Measurements from ENCODE around the gene MAP1B. TPM values are rescaled to one million over a fixed set of nuclear protein-coding genes. Genes with fewer than 3 reads are reported as not detected.

MAP1B gene
- total RNA-seq, 2 donors from 2014 or later: 87.9 to 93.3 TPM

GRCh38 chr5:72197393-72197792, 90.1 kb downstream of the MAP1B start:
- TF ChIP-seq, protein P1, sequence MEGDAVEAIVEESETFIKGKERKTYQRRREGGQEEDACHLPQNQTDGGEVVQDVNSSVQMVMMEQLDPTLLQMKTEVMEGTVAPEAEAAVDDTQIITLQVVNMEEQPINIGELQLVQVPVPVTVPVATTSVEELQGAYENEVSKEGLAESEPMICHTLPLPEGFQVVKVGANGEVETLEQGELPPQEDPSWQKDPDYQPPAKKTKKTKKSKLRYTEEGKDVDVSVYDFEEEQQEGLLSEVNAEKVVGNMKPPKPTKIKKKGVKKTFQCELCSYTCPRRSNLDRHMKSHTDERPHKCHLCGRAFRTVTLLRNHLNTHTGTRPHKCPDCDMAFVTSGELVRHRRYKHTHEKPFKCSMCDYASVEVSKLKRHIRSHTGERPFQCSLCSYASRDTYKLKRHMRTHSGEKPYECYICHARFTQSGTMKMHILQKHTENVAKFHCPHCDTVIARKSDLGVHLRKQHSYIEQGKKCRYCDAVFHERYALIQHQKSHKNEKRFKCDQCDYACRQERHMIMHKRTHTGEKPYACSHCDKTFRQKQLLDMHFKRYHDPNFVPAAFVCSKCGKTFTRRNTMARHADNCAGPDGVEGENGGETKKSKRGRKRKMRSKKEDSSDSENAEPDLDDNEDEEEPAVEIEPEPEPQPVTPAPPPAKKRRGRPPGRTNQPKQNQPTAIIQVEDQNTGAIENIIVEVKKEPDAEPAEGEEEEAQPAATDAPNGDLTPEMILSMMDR (conservative IDR thresholded peaks at IDR 0.05): no peak
- H3K4me3 Mint-ChIP-seq: no peak overlapping the region
- H3K9me3 ChIP-seq (ENCODE audit: control insufficient read depth, low read length): no peaks in the 10 kb centered on the region
- H3K9me3 Mint-ChIP-seq: no peaks in the 10 kb centered on the region
- peaks cover 99% of the 10 kb centered on the region for H3K36me3 ChIP-seq (ENCODE audit: control insufficient read depth, insufficient read depth, low read length)
- H3K27me3 Mint-ChIP-seq (ENCODE audit: insufficient read depth): no peaks in the 10 kb centered on the region
- H3K4me1 Mint-ChIP-seq: no peaks in the 10 kb centered on the region
- H3K27me3 ChIP-seq (ENCODE audit: control insufficient read depth, insufficient read depth, low read length, poor library complexity, severe bottlenecking): no peaks in the 10 kb centered on the region
- H3K36me3 Mint-ChIP-seq (ENCODE audit: low read depth): peaks cover 80% of the 10 kb centered on the region
- no peaks in the 10 kb centered on the region for H3K4me1 ChIP-seq (ENCODE audit: control insufficient read depth, insufficient read depth, low read length)
- 96 to 97% methylated on average over 5 of the region's 5 CpGs for WGBS, 2 experiments (ENCODE audit: insufficient coverage in 1 of 2, insufficient read length in 1 of 2)
- H3K4me3 ChIP-seq (ENCODE audit: low read length): no peak overlapping the region
- no peak overlapping the region for H3K9ac ChIP-seq (ENCODE audit: extremely low read depth, low read length, poor library complexity, severe bottlenecking)
- no peak overlapping the region for H3K27ac ChIP-seq (ENCODE audit: low read depth, low read length)
- no peak for DNase-seq
- no peak overlapping the region for H3K27ac Mint-ChIP-seq

- 89 to 95% methylated on average over 3 to 15 of the region's 15 CpGs for WGBS, 2 experiments (ENCODE audit: insufficient coverage in 1 of 2, insufficient read length in 1 of 2)
- peaks cover 99% of the 10 kb centered on the region for H3K36me3 ChIP-seq (ENCODE audit: control insufficient read depth, insufficient read depth, low read length)
- no peaks in the 10 kb centered on the region for H3K27me3 Mint-ChIP-seq (ENCODE audit: insufficient read depth)
Measured at GRCh38 chr5:72199681-72200080, 92.4 kb downstream of the MAP1B start.

DNA sequence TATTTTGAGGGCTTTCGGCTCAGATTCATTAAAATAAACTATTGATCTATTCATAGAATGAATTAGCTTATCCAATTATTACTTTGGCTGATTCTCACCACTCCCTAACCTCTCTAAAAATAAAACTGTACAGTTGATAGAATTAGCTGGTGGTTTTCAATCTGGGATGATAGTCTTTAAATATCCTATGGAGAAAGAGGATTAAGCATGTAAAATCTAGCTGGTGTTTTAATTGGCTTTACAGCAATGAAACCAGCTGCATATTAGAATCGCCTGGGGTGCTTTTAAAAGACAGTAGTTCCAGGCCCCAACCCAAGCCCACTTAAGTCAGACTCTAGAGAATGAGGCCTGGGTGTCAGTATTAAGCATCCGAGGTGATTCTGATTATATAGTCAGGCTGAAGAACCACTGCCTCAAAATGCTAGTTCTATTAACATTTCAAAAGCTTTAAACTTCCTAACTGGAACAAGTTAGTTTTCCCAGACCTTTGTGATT, 95.1 kb downstream of the MAP1B start:
- TF ChIP-seq, protein P1 (conservative IDR thresholded peaks at IDR 0.05): no peak
- Histone ChIP-seq H3K36me3 (ENCODE audit: control insufficient read depth, insufficient read depth, low read length) (peaks cover 99% of the 10 kb centered on the region), H3K4me3 (ENCODE audit: low read length) (no peak overlapping the region), H3K27ac (ENCODE audit: low read depth, low read length) (no peak overlapping the region), H3K27me3 (ENCODE audit: control insufficient read depth, insufficient read depth, low read length, poor library complexity, severe bottlenecking) (no peaks in the 10 kb centered on the region), H3K9me3 (ENCODE audit: control insufficient read depth, low read length) (no peaks in the 10 kb centered on the region), H3K4me1 (ENCODE audit: control insufficient read depth, insufficient read depth, low read length) (no peaks in the 10 kb centered on the region), H3K9ac (ENCODE audit: extremely low read depth, low read length, poor library complexity, severe bottlenecking) (no peak overlapping the region)
- no peak for DNase-seq
- H3K4me1 Mint-ChIP-seq: no peaks in the 10 kb centered on the region
- H3K27ac Mint-ChIP-seq: no peak overlapping the region
- peaks cover 83% of the 10 kb centered on the region for H3K36me3 Mint-ChIP-seq (ENCODE audit: low read depth)
- WGBS, 2 experiments (ENCODE audit: insufficient coverage in 1 of 2, insufficient read length in 1 of 2): 96 to 100% methylated on average over 1 to 3 of the region's 3 CpGs
- no peaks in the 10 kb centered on the region for H3K9me3 Mint-ChIP-seq
- H3K27me3 Mint-ChIP-seq (ENCODE audit: insufficient read depth): no peaks in the 10 kb centered on the region
- no peak overlapping the region for H3K4me3 Mint-ChIP-seq

More at GRCh38 chr5:72199681-72200080, 92.4 kb downstream of the MAP1B start:
- no peak overlapping the region for H3K9ac ChIP-seq (ENCODE audit: extremely low read depth, low read length, poor library complexity, severe bottlenecking)
- H3K4me1 ChIP-seq (ENCODE audit: control insufficient read depth, insufficient read depth, low read length): no peaks in the 10 kb centered on the region
- no peak overlapping the region for H3K27ac Mint-ChIP-seq
- H3K4me1 Mint-ChIP-seq: no peaks in the 10 kb centered on the region
- no peak overlapping the region for H3K4me3 ChIP-seq (ENCODE audit: low read length)
- no peaks in the 10 kb centered on the region for H3K9me3 ChIP-seq (ENCODE audit: control insufficient read depth, low read length)
- H3K36me3 Mint-ChIP-seq (ENCODE audit: low read depth): peaks cover 86% of the 10 kb centered on the region
- TF ChIP-seq, protein P1 (conservative IDR thresholded peaks at IDR 0.05): no peak
- H3K4me3 Mint-ChIP-seq: no peak overlapping the region
- H3K27ac ChIP-seq (ENCODE audit: low read depth, low read length): no peak overlapping the region
- no peaks in the 10 kb centered on the region for H3K9me3 Mint-ChIP-seq
- no peaks in the 10 kb centered on the region for H3K27me3 ChIP-seq (ENCODE audit: control insufficient read depth, insufficient read depth, low read length, poor library complexity, severe bottlenecking)
- no peak for DNase-seq
